Measurements from ENCODE around the gene TEX2.

TEX2 gene

GRCh38 chr17:64155751-64156544 is 107.1 kb downstream of the TEX2 start:
- DNase-seq = peak; percentile 90

GRCh38 chr17:64155129-64155528 is 107.9 kb downstream of the TEX2 start:
- peak; percentile 40 for DNase-seq

GRCh38 chr17:64154717-64155116 is 108.3 kb downstream of the TEX2 start:
- peak; percentile 72 for DNase-seq

GRCh38 chr17:64154313-64154695 is 108.8 kb downstream of the TEX2 start:
- DNase-seq = no peak

GRCh38 chr17:64153565-64154312 is 109.3 kb downstream of the TEX2 start:
- no peak for DNase-seq

- DNase-seq = no peak
Measured at GRCh38 chr17:64152428-64153125, 110.5 kb downstream of the TEX2 start.

- DNase-seq = no peak
Measured at GRCh38 chr17:64151016-64151368, 112.1 kb downstream of the TEX2 start.

GRCh38 chr17:64150237-64151015 is 112.6 kb downstream of the TEX2 start:
- no peak for DNase-seq

- DNase-seq = no peak
Measured at GRCh38 chr17:64149196-64149595, 113.9 kb downstream of the TEX2 start.

- DNase-seq = no peak
Measured at GRCh38 chr17:64148699-64149098, 114.4 kb downstream of the TEX2 start.

GRCh38 chr17:64148017-64148631 is 114.9 kb downstream of the TEX2 start:
- no peak for DNase-seq

- no peak for DNase-seq
Measured at GRCh38 chr17:64147110-64148016, 115.7 kb downstream of the TEX2 start.

GRCh38 chr17:64146418-64147109 is 116.5 kb downstream of the TEX2 start:
- DNase-seq = peak; percentile 74

- DNase-seq = peak; percentile 100
Measured at GRCh38 chr17:64145751-64146417, 117.2 kb downstream of the TEX2 start.

GRCh38 chr17:64145375-64145750 is 117.7 kb downstream of the TEX2 start:
- DNase-seq = no peak

- DNase-seq = no peak
Measured at GRCh38 chr17:64139542-64139941, 123.5 kb downstream of the TEX2 start.

GRCh38 chr17:64138441-64138840 is 124.6 kb downstream of the TEX2 start:
- no peak for DNase-seq

GRCh38 chr17:64135000-64135399 is 128.1 kb downstream of the TEX2 start:
- no peak for DNase-seq

- no peak for DNase-seq
Measured at GRCh38 chr17:64134216-64134970, 128.7 kb downstream of the TEX2 start.

Data from islet precursor cell (in vitro differentiated cells).